Loucy (cell line): ENCODE data around the gene ZNF436.
"Not testable (repeated sequence)": the region's sequence is repeated elsewhere in the genome, so short reads cannot be mapped to it uniquely, and the experiment has no call there.

Experiments used
- H2AFZ ChIP-seq: fragments of 200-600 bp; sonication (generic); 2 replicates; pipeline ENCODE4 v1.6.0; 2016; ENCODE audit warnings: antibody characterized with exemption, mild to moderate bottlenecking, low read length, moderate library complexity
- H3F3A ChIP-seq: fragments of 200-600 bp; 2 replicates; pipeline ENCODE4 v1.6.0; 2016; ENCODE audit warnings: antibody characterized with exemption, low read depth, mild to moderate bottlenecking
- H3K27me3 ChIP-seq: fragments of 200-600 bp; sonication (generic); 2 replicates; pipeline ENCODE4 v1.6.1; 2014; ENCODE audit warnings: low read length, mild to moderate bottlenecking; ENCODE audit not compliant: insufficient read depth, poor library complexity, severe bottlenecking
- H3K36me3 ChIP-seq: fragments of 200-600 bp; sonication (generic); 2 replicates; pipeline ENCODE4 v1.6.1; 2016; ENCODE audit warnings: low read length; ENCODE audit not compliant: insufficient read depth
- H3K4me1 ChIP-seq: fragments of 200-600 bp; sonication (generic); 2 replicates; pipeline ENCODE4 v1.5.1; 2014; ENCODE audit warnings: low read length, mild to moderate bottlenecking; ENCODE audit not compliant: insufficient read depth, poor library complexity, severe bottlenecking
- H3K4me2 ChIP-seq: fragments of 200-600 bp; sonication (generic); 2 replicates; pipeline ENCODE4 v1.6.0; 2014; ENCODE audit warnings: antibody characterized with exemption, low read length, low read depth, mild to moderate bottlenecking; ENCODE audit not compliant: poor library complexity, severe bottlenecking
- H3K4me3 ChIP-seq: fragments of 200-600 bp; sonication (generic); 2 replicates; pipeline ENCODE4 v1.5.1; 2014; ENCODE audit warnings: low read length, mild to moderate bottlenecking, mixed read lengths; ENCODE audit not compliant: poor library complexity, severe bottlenecking
- H3K79me2 ChIP-seq: fragments of 200-600 bp; sonication (generic); 2 replicates; pipeline ENCODE4 v1.6.1; 2014; ENCODE audit warnings: low read length; ENCODE audit not compliant: insufficient read depth
- H3K9ac ChIP-seq: fragments of 200-600 bp; sonication (generic); 2 replicates; pipeline ENCODE4 v1.6.0; 2014; ENCODE audit warnings: mild to moderate bottlenecking, low read depth, low read length, moderate library complexity; ENCODE audit not compliant: poor library complexity, severe bottlenecking
- H3K9me2 ChIP-seq: fragments of 200-600 bp; sonication (generic); replicated peaks from 2 replicates; pipeline ENCODE4 v1.6.1; 2016; ENCODE audit warnings: low read depth, low read length, mixed read lengths
- H3K9me3 ChIP-seq: fragments of 200-600 bp; sonication (generic); 2 replicates; pipeline ENCODE4 v1.6.1; 2014; ENCODE audit warnings: mild to moderate bottlenecking, antibody characterized with exemption, low read length, low read depth; ENCODE audit not compliant: insufficient read depth
- H4K20me1 ChIP-seq: fragments of 200-600 bp; sonication (generic); 2 replicates; pipeline ENCODE4 v1.6.0; 2014; ENCODE audit warnings: antibody characterized with exemption, low read length, mild to moderate bottlenecking; ENCODE audit not compliant: insufficient read depth, poor library complexity, severe bottlenecking
- EZH2phosphoT487 ChIP-seq: fragments of 200-600 bp; IDR thresholded peaks from 2 replicates; pipeline ENCODE4 v1.6.1; 2018; ENCODE audit warnings: antibody characterized with exemption, mild to moderate bottlenecking, moderate library complexity, borderline replicate concordance
- TF ChIP-seq, protein P1 (sequence below): fragments of 200-600 bp; sonication (generic); conservative IDR thresholded peaks from 2 replicates; pipeline ENCODE4 v1.5.1; 2014; ENCODE audit warnings: mild to moderate bottlenecking, antibody characterized with exemption, low read length

ZNF436 gene

DNA sequence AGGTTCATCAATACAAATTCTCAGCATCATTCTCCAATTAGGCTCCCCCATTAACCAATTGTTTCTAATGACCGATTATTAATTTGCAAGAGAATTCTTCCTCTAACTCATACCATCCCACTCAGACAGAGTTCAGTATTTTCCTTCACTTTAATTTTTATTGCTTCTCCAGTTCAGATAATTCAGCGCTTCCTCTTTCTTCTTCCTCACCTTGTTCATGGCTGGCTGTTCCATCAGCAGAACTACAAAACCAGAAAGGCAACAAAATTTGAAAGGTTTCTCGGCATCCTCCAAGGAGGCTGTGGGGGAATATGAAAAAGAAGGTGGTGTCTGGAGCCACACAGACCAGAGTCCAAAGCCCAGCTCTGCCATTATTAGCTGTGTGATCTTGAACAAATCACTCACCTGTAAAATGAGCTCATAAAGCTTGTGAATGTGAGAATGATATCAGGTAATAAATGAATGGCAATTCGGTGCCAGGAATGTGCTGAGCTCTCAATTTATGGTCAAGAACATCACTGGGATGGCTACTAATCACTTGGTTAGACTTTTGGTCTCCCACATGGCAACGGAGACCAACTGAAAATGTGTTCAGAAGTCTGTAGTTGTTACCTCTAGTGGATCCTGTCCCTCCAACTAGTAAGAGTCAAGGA lies 11.7 kb upstream of the ZNF436 start:
- Histone ChIP-seq H3K9ac (no peak overlapping the region), H3K79me2 (no peaks in the 10 kb centered on the region), H3K9me3 (no peaks in the 10 kb centered on the region), H3K27me3 (no peaks in the 10 kb centered on the region), H3K4me2 (no peak overlapping the region), H3F3A (no peaks in the 10 kb centered on the region), H3K9me2 (no peaks in the 10 kb centered on the region), H3K4me3 (no peak overlapping the region), H3K36me3 (no peaks in the 10 kb centered on the region), H2AFZ (no peak overlapping the region), H4K20me1 (no peaks in the 10 kb centered on the region), H3K4me1 (no peaks in the 10 kb centered on the region)
- TF ChIP-seq, protein P1, sequence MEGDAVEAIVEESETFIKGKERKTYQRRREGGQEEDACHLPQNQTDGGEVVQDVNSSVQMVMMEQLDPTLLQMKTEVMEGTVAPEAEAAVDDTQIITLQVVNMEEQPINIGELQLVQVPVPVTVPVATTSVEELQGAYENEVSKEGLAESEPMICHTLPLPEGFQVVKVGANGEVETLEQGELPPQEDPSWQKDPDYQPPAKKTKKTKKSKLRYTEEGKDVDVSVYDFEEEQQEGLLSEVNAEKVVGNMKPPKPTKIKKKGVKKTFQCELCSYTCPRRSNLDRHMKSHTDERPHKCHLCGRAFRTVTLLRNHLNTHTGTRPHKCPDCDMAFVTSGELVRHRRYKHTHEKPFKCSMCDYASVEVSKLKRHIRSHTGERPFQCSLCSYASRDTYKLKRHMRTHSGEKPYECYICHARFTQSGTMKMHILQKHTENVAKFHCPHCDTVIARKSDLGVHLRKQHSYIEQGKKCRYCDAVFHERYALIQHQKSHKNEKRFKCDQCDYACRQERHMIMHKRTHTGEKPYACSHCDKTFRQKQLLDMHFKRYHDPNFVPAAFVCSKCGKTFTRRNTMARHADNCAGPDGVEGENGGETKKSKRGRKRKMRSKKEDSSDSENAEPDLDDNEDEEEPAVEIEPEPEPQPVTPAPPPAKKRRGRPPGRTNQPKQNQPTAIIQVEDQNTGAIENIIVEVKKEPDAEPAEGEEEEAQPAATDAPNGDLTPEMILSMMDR, result no peak
- no peak for TF ChIP-seq EZH2phosphoT487

DNA sequence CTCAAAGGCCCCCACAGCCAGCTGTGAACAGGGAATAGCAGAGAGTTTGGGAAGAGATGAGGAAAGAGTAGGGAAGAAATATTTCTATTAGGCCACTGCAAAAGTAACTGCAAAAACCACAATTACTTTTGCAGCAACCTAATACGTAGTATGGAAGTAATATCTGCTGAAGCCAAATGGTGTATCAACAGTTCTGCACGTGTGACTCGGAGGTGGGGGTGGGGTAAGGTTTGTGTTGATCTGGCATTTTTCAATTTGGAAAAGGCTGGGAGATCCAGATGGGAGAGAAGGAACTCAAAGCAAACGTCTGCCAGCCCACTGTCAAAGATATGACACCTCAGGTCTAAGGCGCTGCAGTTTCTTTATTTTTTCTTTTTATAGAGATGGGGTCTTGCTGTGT lies 11.1 kb upstream of the ZNF436 start:
- no peak overlapping the region for H3K9ac ChIP-seq
- H3K4me3 ChIP-seq, result no peak overlapping the region
- H3K9me3 ChIP-seq, result no peaks in the 10 kb centered on the region
- H3K4me2 ChIP-seq, result no peak overlapping the region
- no peaks in the 10 kb centered on the region for H3K9me2 ChIP-seq
- no peaks in the 10 kb centered on the region for H3F3A ChIP-seq
- no peaks in the 10 kb centered on the region for H3K36me3 ChIP-seq
- H2AFZ ChIP-seq, result no peak overlapping the region
- H3K27me3 ChIP-seq, result no peaks in the 10 kb centered on the region
- H3K79me2 ChIP-seq, result no peaks in the 10 kb centered on the region
- H4K20me1 ChIP-seq, result no peaks in the 10 kb centered on the region
- no peak for TF ChIP-seq EZH2phosphoT487
- TF ChIP-seq, protein P1, result no peak
- H3K4me1 ChIP-seq, result no peaks in the 10 kb centered on the region

DNA sequence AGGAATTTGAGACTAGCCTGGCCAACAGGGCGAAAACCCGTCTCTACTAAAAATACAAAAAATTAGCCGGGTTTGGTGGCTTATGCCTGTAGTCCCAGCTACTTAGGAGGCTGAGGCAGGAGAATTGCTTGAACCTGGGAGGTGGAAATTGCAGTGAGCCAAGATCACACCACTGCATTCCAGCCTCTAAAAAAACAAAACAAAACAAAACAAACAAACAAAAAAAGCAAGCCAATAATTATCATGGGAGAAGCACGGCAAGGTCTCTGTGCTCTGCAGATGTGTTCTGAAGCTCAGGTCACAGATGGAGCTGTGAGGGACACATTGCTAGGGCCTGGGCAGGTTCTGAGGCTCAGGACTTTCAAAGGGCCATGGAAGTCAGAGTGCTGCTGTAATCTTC lies 10.6 kb upstream of the ZNF436 start:
- H3K4me3 ChIP-seq, H3F3A ChIP-seq, H2AFZ ChIP-seq, H3K36me3 ChIP-seq, H3K9ac ChIP-seq, H3K9me2 ChIP-seq, H3K27me3 ChIP-seq, H3K79me2 ChIP-seq, H3K4me1 ChIP-seq, H3K4me2 ChIP-seq, H4K20me1 ChIP-seq, H3K9me3 ChIP-seq: not testable (repeated sequence)
